Mesenchymal stem cell (in vitro differentiated cells and primary cell): ENCODE data around the gene FHL1.

Experiments used
- DNase-seq: peaks from one replicate; pipeline ENCODE4 v3.0.0-alpha.2; 2013
- H2AFZ ChIP-seq: one replicate; pipeline ENCODE4 v1.6.1; 2013; ENCODE audit warnings: low read depth, mild to moderate bottlenecking, control low read depth, inconsistent platforms, low read length, moderate library complexity
- H2AK5ac ChIP-seq: 2 replicates; pipeline ENCODE4 v1.6.1; 2013; ENCODE audit warnings: low read length, moderate library complexity, mild to moderate bottlenecking, inconsistent platforms; ENCODE audit not compliant: severe bottlenecking
- H2BK120ac ChIP-seq: one replicate; pipeline ENCODE4 v1.6.1; 2013; ENCODE audit warnings: low read depth, mild to moderate bottlenecking, inconsistent platforms, low read length, moderate library complexity
- H2BK12ac ChIP-seq, 2 experiments: one replicate each; pipeline ENCODE4 v1.6.1; 2013; ENCODE audit warnings: inconsistent platforms in 2 of 2, low read length in 2 of 2, mild to moderate bottlenecking in 2 of 2, moderate library complexity in 2 of 2, control low read depth in 1 of 2
- H2BK15ac ChIP-seq: one replicate; pipeline ENCODE4 v1.6.1; 2013; ENCODE audit warnings: mild to moderate bottlenecking, low read depth, inconsistent platforms; ENCODE audit not compliant: poor library complexity, severe bottlenecking
- H2BK5ac ChIP-seq: 2 replicates; pipeline ENCODE4 v1.6.1; 2013; ENCODE audit warnings: low read depth, mild to moderate bottlenecking, low read length, control low read depth, inconsistent platforms; ENCODE audit not compliant: poor library complexity, severe bottlenecking
- H3K14ac ChIP-seq, 2 experiments: one replicate each; pipeline ENCODE4 v1.6.1; 2013; ENCODE audit warnings: inconsistent platforms in 2 of 2, low read length in 2 of 2, control low read depth in 1 of 2, mild to moderate bottlenecking in 1 of 2, moderate library complexity in 1 of 2
- H3K18ac ChIP-seq, 2 experiments: one replicate each; pipeline ENCODE4 v1.6.1; 2013; ENCODE audit warnings: inconsistent platforms in 2 of 2, low read length in 2 of 2, control low read depth in 1 of 2, low read depth in 1 of 2, mild to moderate bottlenecking in 1 of 2
- H3K23ac ChIP-seq, 2 experiments: one replicate each; pipeline ENCODE4 v1.6.1; 2013; ENCODE audit warnings: inconsistent platforms in 2 of 2, low read length in 2 of 2, mild to moderate bottlenecking in 2 of 2, moderate library complexity in 2 of 2, control low read depth in 1 of 2
- H3K27ac ChIP-seq: 2 replicates; pipeline ENCODE4 v1.5.1; 2013; ENCODE audit warnings: mild to moderate bottlenecking, moderate library complexity, low read length, control low read depth, inconsistent platforms; ENCODE audit not compliant: poor library complexity, severe bottlenecking
- H3K27me3 ChIP-seq, 2 experiments: 2 replicates each; pipeline versions ENCODE4 v1.6.1 to v1.7.0; 2013; ENCODE audit warnings: low read length in 2 of 2, mild to moderate bottlenecking in 2 of 2, moderate library complexity in 2 of 2, control low read depth in 1 of 2, inconsistent platforms in 1 of 2; ENCODE audit not compliant: control insufficient read depth in 1 of 2, insufficient read depth in 1 of 2
- H3K36me3 ChIP-seq, 2 experiments: 2 replicates each; pipeline versions ENCODE4 v1.6.1 to v1.7.0; 2013; ENCODE audit warnings: low read length in 2 of 2, control low read depth in 1 of 2, inconsistent platforms in 1 of 2, low read depth in 1 of 2, mild to moderate bottlenecking in 1 of 2; ENCODE audit not compliant: insufficient read depth in 2 of 2, control insufficient read depth in 1 of 2
- H3K4ac ChIP-seq, 2 experiments: one replicate each; pipeline ENCODE4 v1.6.1; 2013; ENCODE audit warnings: inconsistent platforms in 2 of 2, low read length in 2 of 2, mild to moderate bottlenecking in 2 of 2, moderate library complexity in 2 of 2, control low read depth in 1 of 2, low read depth in 1 of 2
- H3K4me1 ChIP-seq: 2 replicates; pipeline ENCODE4 v1.6.1; 2013; ENCODE audit warnings: low read depth, low read length, control low read depth; ENCODE audit not compliant: control insufficient read depth, insufficient read depth
- H3K4me2 ChIP-seq: 2 replicates; pipeline ENCODE4 v1.6.1; 2013; ENCODE audit warnings: low read length, mild to moderate bottlenecking, inconsistent platforms; ENCODE audit not compliant: poor library complexity, severe bottlenecking
- H3K4me3 ChIP-seq, 2 experiments: 2 replicates each; pipeline versions ENCODE4 v1.5.1 to v1.7.0; 2013; ENCODE audit warnings: low read length in 2 of 2, mild to moderate bottlenecking in 2 of 2, control low read depth in 1 of 2, low read depth in 1 of 2; ENCODE audit not compliant: insufficient read depth in 1 of 2
- H3K79me1 ChIP-seq: replicated peaks from 2 replicates; pipeline ENCODE4 v1.6.1; 2013; ENCODE audit warnings: mild to moderate bottlenecking, control low read depth, low read length, inconsistent platforms; ENCODE audit not compliant: poor library complexity, severe bottlenecking
- H3K9ac ChIP-seq: 2 replicates; pipeline ENCODE4 v1.7.0; 2013; ENCODE audit warnings: mild to moderate bottlenecking, low read length, moderate library complexity
- H3K9me3 ChIP-seq: 2 replicates; pipeline ENCODE4 v1.7.0; 2013; ENCODE audit warnings: mild to moderate bottlenecking, low read length; ENCODE audit not compliant: control insufficient read depth
- H4K8ac ChIP-seq: one replicate; pipeline ENCODE4 v1.6.1; 2013; ENCODE audit warnings: inconsistent platforms, mild to moderate bottlenecking, low read length, moderate library complexity
- H4K91ac ChIP-seq: one replicate; pipeline ENCODE4 v1.6.1; 2013; ENCODE audit warnings: mild to moderate bottlenecking, low read length, inconsistent platforms
- WGBS: methylation state at CpG from one replicate; pipeline ENCODE4 v1.1.7; 2013; ENCODE audit warnings: mixed read lengths; 5-methylcytosine and 5-hydroxymethylcytosine counted together

Gene FHL1

GRCh38 chrX:136190038-136190713 lies 42.8 kb downstream of the FHL1 start:
- Histone ChIP-seq H2AK5ac (no peak overlapping the region), H2BK15ac (no peak overlapping the region), H3K4ac (no peak overlapping the region), H2BK5ac (no peak overlapping the region), H2BK12ac (no peak overlapping the region), H3K4me1 (peaks cover 9% of the 10 kb centered on the region), H3K18ac (no peak overlapping the region), H3K4me2 (no peak overlapping the region), H2BK120ac (no peak overlapping the region), H3K36me3 (peaks cover 0 to 3% of the 10 kb centered on the region in 2 experiments), H3K23ac (no peak overlapping the region), H3K27ac (no peak overlapping the region), H2AFZ (no peak overlapping the region), H3K4me3 (no peak overlapping the region), H4K8ac (no peak overlapping the region), H3K79me1 (peaks cover 2% of the 10 kb centered on the region), H3K9me3 (no peaks in the 10 kb centered on the region), H4K91ac (no peak overlapping the region), H3K14ac (no peak overlapping the region), H3K27me3 (peaks cover 0 to 13% of the 10 kb centered on the region in 2 experiments), H3K9ac (no peak overlapping the region)
- no peak for DNase-seq
- 99% methylated on average over 8 of the region's 10 CpGs for WGBS

- no peak overlapping the region for H4K8ac ChIP-seq
- no peak overlapping the region for H2BK5ac ChIP-seq
- H3K4me3 ChIP-seq = no peak overlapping the region
- H2AK5ac ChIP-seq = no peak overlapping the region
- H3K23ac ChIP-seq = no peak overlapping the region
- H3K4ac ChIP-seq = no peak overlapping the region
- no peak for DNase-seq
- H3K9me3 ChIP-seq = no peaks in the 10 kb centered on the region
- no peak overlapping the region for H3K14ac ChIP-seq
- H3K27me3 ChIP-seq = peaks cover 0 to 21% of the 10 kb centered on the region in 2 experiments
- no peak overlapping the region for H2BK12ac ChIP-seq
- H2BK15ac ChIP-seq = no peak overlapping the region
- H3K9ac ChIP-seq = no peak overlapping the region
- peaks cover 4% of the 10 kb centered on the region for H3K79me1 ChIP-seq
- 100% methylated on average over 5 of the region's 6 CpGs for WGBS
- H2BK120ac ChIP-seq = no peak overlapping the region
- H3K36me3 ChIP-seq = peaks cover 0 to 3% of the 10 kb centered on the region in 2 experiments
- no peak overlapping the region for H2AFZ ChIP-seq
- H3K27ac ChIP-seq = no peak overlapping the region
- H3K18ac ChIP-seq = no peak overlapping the region
- no peak overlapping the region for H4K91ac ChIP-seq
- peaks cover 8% of the 10 kb centered on the region for H3K4me1 ChIP-seq
- no peak overlapping the region for H3K4me2 ChIP-seq
Measured at GRCh38 chrX:136191171-136191570, 43.8 kb downstream of the FHL1 start.

GRCh38 chrX:136192135-136192534 lies 44.8 kb downstream of the FHL1 start:
- H3K27ac ChIP-seq = no peak overlapping the region
- H2BK15ac ChIP-seq = no peak overlapping the region
- no peak overlapping the region for H2AFZ ChIP-seq
- H3K9ac ChIP-seq = peak overlapping the region; percentile 37
- H2BK5ac ChIP-seq = no peak overlapping the region
- peaks cover 4% of the 10 kb centered on the region for H3K79me1 ChIP-seq
- H3K4me3 ChIP-seq = no peak overlapping the region
- no peak overlapping the region for H4K8ac ChIP-seq
- H2BK120ac ChIP-seq = no peak overlapping the region
- no peak for DNase-seq
- H3K4ac ChIP-seq = no peak overlapping the region
- no peaks in the 10 kb centered on the region for H3K9me3 ChIP-seq
- H3K27me3 ChIP-seq = peaks cover 0 to 26% of the 10 kb centered on the region in 2 experiments
- peaks cover 0 to 3% of the 10 kb centered on the region in 2 experiments for H3K36me3 ChIP-seq
- H3K4me1 ChIP-seq = peaks cover 8% of the 10 kb centered on the region
- no peak overlapping the region for H3K23ac ChIP-seq
- no peak overlapping the region for H4K91ac ChIP-seq
- WGBS = 100% methylated on average over 1 of the region's 2 CpGs
- no peak overlapping the region for H3K4me2 ChIP-seq
- no peak overlapping the region for H2AK5ac ChIP-seq
- H3K14ac ChIP-seq = no peak overlapping the region
- no peak overlapping the region for H2BK12ac ChIP-seq
- no peak overlapping the region for H3K18ac ChIP-seq

- peaks cover 9% of the 10 kb centered on the region for H3K4me1 ChIP-seq
- H2AK5ac ChIP-seq = peak overlapping the region; percentile 54
- peaks cover 0 to 3% of the 10 kb centered on the region in 2 experiments for H3K36me3 ChIP-seq
- H3K79me1 ChIP-seq = peaks cover 6% of the 10 kb centered on the region
- no peak overlapping the region for H2BK15ac ChIP-seq
- H3K4me2 ChIP-seq = no peak overlapping the region
- no peak overlapping the region for H2AFZ ChIP-seq
- no peak overlapping the region for H4K8ac ChIP-seq
- no peak overlapping the region for H3K27ac ChIP-seq
- peaks cover 0 to 26% of the 10 kb centered on the region in 2 experiments for H3K27me3 ChIP-seq
- H4K91ac ChIP-seq = no peak overlapping the region
- no peak overlapping the region for H2BK5ac ChIP-seq
- H3K23ac ChIP-seq = no peak overlapping the region
- WGBS = 71% methylated on average over 1 of the region's 3 CpGs
- no peak for DNase-seq
- no peak overlapping the region for H3K4me3 ChIP-seq
- no peak overlapping the region for H3K4ac ChIP-seq
- H2BK120ac ChIP-seq = no peak overlapping the region
- no peak overlapping the region for H3K18ac ChIP-seq
- H3K14ac ChIP-seq = no peak overlapping the region
- H3K9me3 ChIP-seq = no peaks in the 10 kb centered on the region
- H2BK12ac ChIP-seq = no peak overlapping the region
- peak overlapping the region; percentile 37 for H3K9ac ChIP-seq
Measured at GRCh38 chrX:136192839-136193414, 45.6 kb downstream of the FHL1 start.
